Testis (tissue), 5 donors: ENCODE results near the gene CXCR1. TPM values are rescaled to one million over a fixed set of nuclear protein-coding genes. Genes with fewer than 3 reads are reported as not detected.

ENCODE experiments used
- DNase-seq: peaks from one replicate; pipeline ENCODE4 v3.0.0-alpha.2; 2019
- H3K27ac ChIP-seq, 2 donors: fragments of 200-600 bp; sonication (generic); one replicate each; pipeline ENCODE4 v1.5.1; 2019
- H3K27me3 ChIP-seq: fragments of 200-600 bp; sonication (generic); one replicate; pipeline ENCODE4 v1.5.1; 2019
- H3K36me3 ChIP-seq: fragments of 200-600 bp; sonication (generic); one replicate; pipeline ENCODE4 v1.5.1; 2017; ENCODE audit warnings: low read depth; ENCODE audit errors: missing control alignments
- H3K4me1 ChIP-seq: fragments of 200-600 bp; sonication (generic); one replicate; pipeline ENCODE4 v1.5.1; 2019
- H3K4me3 ChIP-seq, 2 donors: fragments of 200-600 bp; sonication (generic); one replicate each; pipeline ENCODE4 v1.5.1; 2017 to 2019
- H3K9me3 ChIP-seq: fragments of 200-600 bp; sonication (generic); one replicate; pipeline ENCODE4 v1.5.1; 2017
- POLR2A ChIP-seq: fragments of 450-650 bp; IDR thresholded peaks from one replicate; pipeline ENCODE4 v1.6.1; 2017; ENCODE audit warnings: antibody characterized with exemption, mild to moderate bottlenecking, moderate library complexity
- WGBS, 2 donors: methylation state at CpG; one replicate each; pipeline ENCODE4 v1.1.5; 2018; 5-methylcytosine and 5-hydroxymethylcytosine counted together
- intact Hi-C: fragments of 100-400 bp; cut with DNase I; formaldehyde crosslinking; loops from one replicate; pipeline ENCODE4 v1.15.1; 2023; ENCODE audit warnings: low total_unique reads
- long read RNA-seq, 2 donors: transcript quantifications; one replicate each; lab custom pipeline, GENCODE V29; 2026
- polyA plus RNA-seq: library from polyadenylated mRNA; stranded (reverse); fragments of 350-450 nt; fragmentation: Illumina TruSeq; extraction: RNeasy Lipid Tissue Mini Kit (QIAGEN cat#74804); gene quantifications from one replicate; pipeline ENCODE4 v1.2.3, GENCODE V29; 2014; ENCODE audit warnings: low read depth, low replicate concordance; ENCODE audit not compliant: insufficient read depth
- total RNA-seq, 2 donors: library from RNA; depleted of rRNA; stranded (reverse); fragments of >200 nt; gene quantifications; one replicate each; pipeline ENCODE4 v1.2.3, GENCODE V29; 2016
- TF ChIP-seq, protein P1 (sequence below), 3 experiments: fragments of 450-650 bp in 2 of 3; fragments of 200-600 bp in 1 of 3; sonication (generic) in 1 of 3; IDR thresholded peaks; one replicate each; pipeline ENCODE4 v1.5.1; 2016 to 2019; ENCODE audit warnings: antibody characterized with exemption in 3 of 3, mild to moderate bottlenecking in 2 of 3, moderate library complexity in 1 of 3

Gene CXCR1
- total RNA-seq (under 1 TPM in 1 of 2 donors, not detected in 1; 0.16 TPM), polyA plus RNA-seq (0.61 TPM)
- long read RNA-seq, donor 1, result 0 reads
- long read RNA-seq, donor 2, result 0 reads

DNA sequence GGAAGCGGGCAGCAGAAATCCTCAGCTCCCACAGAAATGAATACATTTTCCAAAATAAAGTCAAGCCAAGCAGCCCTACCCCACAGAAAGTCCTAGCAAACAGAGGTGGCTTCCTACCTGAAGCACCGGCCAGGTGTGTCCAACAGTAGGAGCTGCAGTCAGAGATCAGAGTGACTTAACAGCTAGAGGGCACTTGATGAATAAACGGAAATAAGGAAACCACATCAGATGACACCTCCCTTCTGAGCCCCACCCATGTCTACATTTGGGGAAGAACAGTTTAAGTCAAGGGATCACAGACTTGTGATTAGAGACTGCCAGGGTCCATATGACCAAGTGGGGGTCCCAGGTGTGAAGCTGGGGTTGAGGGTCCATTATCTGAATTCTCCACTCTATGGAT, at the start of gene CXCR1:
CXCR1 (minus strand) TSS at position 172 of the 400 bp plus-strand sequence. CDS start 1,751 bp downstream, outside the sequence.
- Histone ChIP-seq H3K27me3 (no peaks in the 10 kb centered on the region), H3K9me3 (no peaks in the 10 kb centered on the region), H3K4me1 (no peaks in the 10 kb centered on the region), H3K36me3 (no peaks in the 10 kb centered on the region), H3K27ac (no peak within 1 kb of the TSS), H3K4me3 (no peak within 1 kb of the TSS)
- 83 to 88% methylated on average over 3 of the region's 3 CpGs for WGBS, 2 donors
- intact Hi-C loops, result no loop called here
- no peak for DNase-seq
- TF ChIP-seq, protein P1, sequence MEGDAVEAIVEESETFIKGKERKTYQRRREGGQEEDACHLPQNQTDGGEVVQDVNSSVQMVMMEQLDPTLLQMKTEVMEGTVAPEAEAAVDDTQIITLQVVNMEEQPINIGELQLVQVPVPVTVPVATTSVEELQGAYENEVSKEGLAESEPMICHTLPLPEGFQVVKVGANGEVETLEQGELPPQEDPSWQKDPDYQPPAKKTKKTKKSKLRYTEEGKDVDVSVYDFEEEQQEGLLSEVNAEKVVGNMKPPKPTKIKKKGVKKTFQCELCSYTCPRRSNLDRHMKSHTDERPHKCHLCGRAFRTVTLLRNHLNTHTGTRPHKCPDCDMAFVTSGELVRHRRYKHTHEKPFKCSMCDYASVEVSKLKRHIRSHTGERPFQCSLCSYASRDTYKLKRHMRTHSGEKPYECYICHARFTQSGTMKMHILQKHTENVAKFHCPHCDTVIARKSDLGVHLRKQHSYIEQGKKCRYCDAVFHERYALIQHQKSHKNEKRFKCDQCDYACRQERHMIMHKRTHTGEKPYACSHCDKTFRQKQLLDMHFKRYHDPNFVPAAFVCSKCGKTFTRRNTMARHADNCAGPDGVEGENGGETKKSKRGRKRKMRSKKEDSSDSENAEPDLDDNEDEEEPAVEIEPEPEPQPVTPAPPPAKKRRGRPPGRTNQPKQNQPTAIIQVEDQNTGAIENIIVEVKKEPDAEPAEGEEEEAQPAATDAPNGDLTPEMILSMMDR (IDR thresholded peaks at IDR 0.05), result no peak
- no peak for TF ChIP-seq POLR2A

GRCh38 chr2:218216336-218216673, 49.5 kb upstream of the CXCR1 start:
- Histone ChIP-seq H3K27ac (peak overlapping the region; percentile 90 to 96), H3K36me3 (no peaks in the 10 kb centered on the region), H3K4me3 (peak overlapping the region; percentile 94 to 99), H3K27me3 (no peaks in the 10 kb centered on the region), H3K9me3 (no peaks in the 10 kb centered on the region), H3K4me1 (peaks cover 29% of the 10 kb centered on the region)
- intact Hi-C loops, result no loop called here
- DNase-seq, result peak; percentile 35
- 8 to 26% methylated on average over 9 of the region's 9 CpGs for WGBS, 2 donors
- TF ChIP-seq, protein P1 (IDR thresholded peaks at IDR 0.05), result no peak
- TF ChIP-seq POLR2A, result no peak

GRCh38 chr2:218214116-218214515, 47.4 kb upstream of the CXCR1 start:
- Histone ChIP-seq H3K4me3 (no peak overlapping the region), H3K27ac (no peak overlapping the region), H3K9me3 (no peaks in the 10 kb centered on the region), H3K4me1 (peaks cover 10% of the 10 kb centered on the region), H3K36me3 (no peaks in the 10 kb centered on the region), H3K27me3 (no peaks in the 10 kb centered on the region)
- no peak for TF ChIP-seq POLR2A
- TF ChIP-seq, protein P1 (IDR thresholded peaks at IDR 0.05), result no peak
- intact Hi-C loops, result no loop called here
- WGBS, 2 donors, result 97 to 100% methylated on average over 1 of the region's 1 CpG
- no peak for DNase-seq

DNA sequence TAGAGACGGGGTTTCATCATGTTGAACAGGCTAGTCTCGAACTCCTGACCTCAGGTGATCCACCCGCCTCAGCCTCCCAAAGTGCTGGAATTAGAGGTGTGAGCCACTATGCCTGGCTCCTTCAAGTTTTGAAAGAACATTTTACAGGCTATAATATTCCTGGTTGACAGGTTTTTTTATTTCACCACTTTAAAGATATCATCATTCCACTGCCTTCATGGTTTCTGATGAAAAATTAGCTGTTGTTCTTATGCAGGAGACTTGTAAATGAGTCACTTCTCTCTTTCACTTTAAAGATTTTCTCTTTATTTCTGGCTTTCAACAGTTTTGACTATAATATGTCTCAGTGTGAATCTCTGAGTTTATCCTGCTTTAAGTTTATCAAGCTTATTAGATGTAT, 42.3 kb upstream of the CXCR1 start:
- WGBS, 2 donors, result 94% methylated on average over 3 of the region's 3 CpGs
- no peak overlapping the region for H3K4me3 ChIP-seq
- no peaks in the 10 kb centered on the region for H3K36me3 ChIP-seq
- DNase-seq, result no peak
- intact Hi-C loops, result no loop called here
- no peaks in the 10 kb centered on the region for H3K27me3 ChIP-seq
- TF ChIP-seq POLR2A, result no peak
- no peaks in the 10 kb centered on the region for H3K9me3 ChIP-seq
- H3K27ac ChIP-seq, result no peak overlapping the region
- H3K4me1 ChIP-seq, result no peaks in the 10 kb centered on the region

- Histone ChIP-seq H3K9me3 (no peaks in the 10 kb centered on the region), H3K4me3 (no peak overlapping the region), H3K4me1 (no peaks in the 10 kb centered on the region), H3K27me3 (no peaks in the 10 kb centered on the region), H3K27ac (no peak overlapping the region), H3K36me3 (no peaks in the 10 kb centered on the region)
- DNase-seq, result no peak
- WGBS, 2 donors, result 86 to 88% methylated on average over 3 of the region's 3 CpGs
- intact Hi-C loops, result no loop called here
- TF ChIP-seq POLR2A, result no peak
- TF ChIP-seq, protein P1 (IDR thresholded peaks at IDR 0.05), result no peak
Measured at GRCh38 chr2:218202266-218202665, 35.5 kb upstream of the CXCR1 start.
